B cell (primary cell): ENCODE data around the gene AUTS2.

ENCODE experiments used
- EZH2 ChIP-seq: IDR thresholded peaks from 2 replicates; pipeline ENCODE4 v1.6.1; 2012; ENCODE audit warnings: borderline replicate concordance, low read depth, mild to moderate bottlenecking, moderate library complexity, low read length; ENCODE audit not compliant: insufficient read depth, poor library complexity, severe bottlenecking
- TF ChIP-seq, protein P1 (sequence below): fragments of 200-600 bp; IDR thresholded peaks from one replicate; pipeline ENCODE4 v1.8.0; 2022; ENCODE audit warnings: antibody characterized with exemption, mild to moderate bottlenecking

DNA sequence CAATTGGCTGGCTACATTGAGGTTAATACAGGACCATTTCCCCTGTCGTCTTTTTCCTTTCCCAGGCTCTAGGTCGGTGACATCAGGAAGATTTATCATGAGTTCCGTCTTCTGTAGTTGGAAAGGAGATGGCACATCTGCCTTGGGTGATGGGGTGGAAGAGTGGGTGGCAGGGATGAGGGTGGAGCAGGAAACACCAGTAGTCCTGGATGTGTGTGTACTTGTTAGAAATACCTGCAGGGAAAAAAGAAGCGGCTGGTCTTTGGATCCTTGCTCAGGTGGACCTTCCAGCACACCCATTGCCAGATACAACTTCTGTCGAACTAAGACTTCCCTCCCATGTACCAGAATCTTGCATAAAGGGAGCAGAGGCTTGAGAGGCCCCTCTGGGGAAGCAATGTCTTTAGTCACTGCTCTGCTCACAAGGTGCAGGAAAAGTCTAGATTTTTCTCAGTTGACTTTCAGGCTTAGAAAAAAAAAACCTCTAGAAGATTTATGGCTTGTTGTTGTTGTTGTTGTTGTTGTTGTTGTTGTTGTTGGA lies 1016.9 kb downstream of the AUTS2 start:
- TF ChIP-seq EZH2, result no peak
- TF ChIP-seq, protein P1, sequence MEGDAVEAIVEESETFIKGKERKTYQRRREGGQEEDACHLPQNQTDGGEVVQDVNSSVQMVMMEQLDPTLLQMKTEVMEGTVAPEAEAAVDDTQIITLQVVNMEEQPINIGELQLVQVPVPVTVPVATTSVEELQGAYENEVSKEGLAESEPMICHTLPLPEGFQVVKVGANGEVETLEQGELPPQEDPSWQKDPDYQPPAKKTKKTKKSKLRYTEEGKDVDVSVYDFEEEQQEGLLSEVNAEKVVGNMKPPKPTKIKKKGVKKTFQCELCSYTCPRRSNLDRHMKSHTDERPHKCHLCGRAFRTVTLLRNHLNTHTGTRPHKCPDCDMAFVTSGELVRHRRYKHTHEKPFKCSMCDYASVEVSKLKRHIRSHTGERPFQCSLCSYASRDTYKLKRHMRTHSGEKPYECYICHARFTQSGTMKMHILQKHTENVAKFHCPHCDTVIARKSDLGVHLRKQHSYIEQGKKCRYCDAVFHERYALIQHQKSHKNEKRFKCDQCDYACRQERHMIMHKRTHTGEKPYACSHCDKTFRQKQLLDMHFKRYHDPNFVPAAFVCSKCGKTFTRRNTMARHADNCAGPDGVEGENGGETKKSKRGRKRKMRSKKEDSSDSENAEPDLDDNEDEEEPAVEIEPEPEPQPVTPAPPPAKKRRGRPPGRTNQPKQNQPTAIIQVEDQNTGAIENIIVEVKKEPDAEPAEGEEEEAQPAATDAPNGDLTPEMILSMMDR, result no peak
